ENCODE data around the gene SEMA4C.
A peak's percentile ranks its signal among the peaks of the same experiment; 100 is the strongest.
"Not testable (repeated sequence)": the region's sequence is repeated elsewhere in the genome, so short reads cannot be mapped to it uniquely, and the experiment has no call there.

Gene SEMA4C

GRCh38 chr2:96898135-96898505, 28.2 kb upstream of the SEMA4C start:
- DNase-seq: no peak

- no peak for DNase-seq
Observed at GRCh38 chr2:96897491-96898134, 27.7 kb upstream of the SEMA4C start.

GRCh38 chr2:96895746-96896651, 26.1 kb upstream of the SEMA4C start:
- peak; percentile 98 for DNase-seq

GRCh38 chr2:96895032-96895745, 25.3 kb upstream of the SEMA4C start:
- no peak for DNase-seq

GRCh38 chr2:96894151-96894531, 24.3 kb upstream of the SEMA4C start:
- DNase-seq: no peak

GRCh38 chr2:96893289-96894150, 23.6 kb upstream of the SEMA4C start:
- DNase-seq: no peak

- DNase-seq: no peak
Observed at GRCh38 chr2:96891591-96892333, 21.9 kb upstream of the SEMA4C start.

- DNase-seq: no peak
Observed at GRCh38 chr2:96890726-96891385, 21.0 kb upstream of the SEMA4C start.

GRCh38 chr2:96890252-96890651, 20.4 kb upstream of the SEMA4C start:
- DNase-seq: no peak

- DNase-seq: not testable (repeated sequence)
Observed at GRCh38 chr2:96889502-96889901, 19.6 kb upstream of the SEMA4C start.

- peak; percentile 54 for DNase-seq
Observed at GRCh38 chr2:96888072-96889011, 18.5 kb upstream of the SEMA4C start.

GRCh38 chr2:96887493-96888012, 17.7 kb upstream of the SEMA4C start:
- no peak for DNase-seq

GRCh38 chr2:96885432-96886347, 15.8 kb upstream of the SEMA4C start:
- no peak for DNase-seq

- DNase-seq: no peak
Observed at GRCh38 chr2:96884299-96885094, 14.6 kb upstream of the SEMA4C start.

GRCh38 chr2:96883306-96883705, 13.4 kb upstream of the SEMA4C start:
- no peak for DNase-seq

- DNase-seq: no peak
Observed at GRCh38 chr2:96882906-96883305, 13.0 kb upstream of the SEMA4C start.

GRCh38 chr2:96882230-96882629, 12.3 kb upstream of the SEMA4C start:
- no peak for DNase-seq

Measured in RPMI8226 (cell line).